HUES64 (cell line): ENCODE results near the gene IL15RA.

ENCODE experiments used
- H3K27ac ChIP-seq: 2 replicates; pipeline ENCODE4 v1.7.0; 2013; ENCODE audit warnings: low read depth, low read length, inconsistent platforms
- H3K27me3 ChIP-seq: 2 replicates; pipeline ENCODE4 v1.6.1; 2013; ENCODE audit warnings: mild to moderate bottlenecking, low read length; ENCODE audit not compliant: insufficient read depth
- H3K36me3 ChIP-seq: 2 replicates; pipeline ENCODE4 v1.6.1; 2013; ENCODE audit warnings: mild to moderate bottlenecking, low read length; ENCODE audit not compliant: insufficient read depth
- H3K4me1 ChIP-seq: 2 replicates; pipeline ENCODE4 v1.6.1; 2013; ENCODE audit warnings: mild to moderate bottlenecking, low read length, moderate library complexity; ENCODE audit not compliant: insufficient read depth
- H3K4me3 ChIP-seq: 2 replicates; pipeline ENCODE4 v1.5.1; 2013; ENCODE audit warnings: mild to moderate bottlenecking, low read length, moderate library complexity
- H3K9ac ChIP-seq: 2 replicates; pipeline ENCODE4 v1.6.1; 2013; ENCODE audit warnings: mild to moderate bottlenecking, low read depth, low read length
- H3K9me3 ChIP-seq: 2 replicates; pipeline ENCODE4 v1.6.1; 2013; ENCODE audit warnings: low read depth, low read length; ENCODE audit not compliant: insufficient read depth
- WGBS: fragments of 150-250, 120-280 bp; methylation state at CpG from one replicate; pipeline ENCODE4 v1.1.7; 2013; ENCODE audit warnings: missing lambda C conversion rate; 5-methylcytosine and 5-hydroxymethylcytosine counted together

Gene IL15RA

GRCh38 chr10:5985029-5985428 is 7.7 kb upstream of the IL15RA start:
- Histone ChIP-seq H3K4me3 (no peak overlapping the region), H3K4me1 (no peaks in the 10 kb centered on the region), H3K9ac (no peak overlapping the region), H3K36me3 (no peaks in the 10 kb centered on the region), H3K27me3 (peaks cover 16% of the 10 kb centered on the region; the same call in 1 of the 2 replicates), H3K27ac (no peak overlapping the region), H3K9me3 (no peaks in the 10 kb centered on the region)
- WGBS: 92% methylated on average over 5 of the region's 5 CpGs

GRCh38 chr10:5983774-5984173 is 6.4 kb upstream of the IL15RA start:
- no peaks in the 10 kb centered on the region for H3K9me3 ChIP-seq
- WGBS: 93% methylated on average over 9 of the region's 9 CpGs
- H3K4me1 ChIP-seq: no peaks in the 10 kb centered on the region
- no peak overlapping the region for H3K27ac ChIP-seq
- no peaks in the 10 kb centered on the region for H3K36me3 ChIP-seq
- H3K27me3 ChIP-seq: peaks cover 25% of the 10 kb centered on the region
- H3K9ac ChIP-seq: no peak overlapping the region
- no peak overlapping the region for H3K4me3 ChIP-seq

- no peak overlapping the region for H3K9ac ChIP-seq
- H3K9me3 ChIP-seq: no peaks in the 10 kb centered on the region
- peaks cover 48% of the 10 kb centered on the region for H3K27me3 ChIP-seq
- no peaks in the 10 kb centered on the region for H3K4me1 ChIP-seq
- WGBS: 88% methylated on average over 9 of the region's 9 CpGs
- no peak overlapping the region for H3K4me3 ChIP-seq
- no peaks in the 10 kb centered on the region for H3K36me3 ChIP-seq
- H3K27ac ChIP-seq: no peak overlapping the region
Observed at GRCh38 chr10:5981529-5981928, 4.2 kb upstream of the IL15RA start.

GRCh38 chr10:5978230-5978489 is 817 bp upstream of the IL15RA start:
- Histone ChIP-seq H3K4me3 (peak overlapping the region; percentile 65), H3K27me3 (peaks cover 69% of the 10 kb centered on the region), H3K36me3 (no peaks in the 10 kb centered on the region), H3K4me1 (no peaks in the 10 kb centered on the region), H3K9ac (0 out of 2 replicates have a peak overlapping the region, but pooled peaks have one; percentile 33), H3K27ac (no peak overlapping the region), H3K9me3 (no peaks in the 10 kb centered on the region)
- WGBS: 13% methylated on average over 6 of the region's 6 CpGs

- peak overlapping the region; percentile 33; the same call in 1 of the 2 replicates for H3K9ac ChIP-seq
- WGBS: 2% methylated on average over 82 of the region's 82 CpGs
- H3K9me3 ChIP-seq: no peaks in the 10 kb centered on the region
- no peak overlapping the region for H3K27ac ChIP-seq
- H3K4me3 ChIP-seq: peak overlapping the region; percentile 65
- H3K27me3 ChIP-seq: peaks cover 69% of the 10 kb centered on the region
- H3K4me1 ChIP-seq: no peaks in the 10 kb centered on the region
- no peaks in the 10 kb centered on the region for H3K36me3 ChIP-seq
Observed at GRCh38 chr10:5976512-5977470, 552 bp downstream of the IL15RA start.

- Histone ChIP-seq H3K4me1 (no peaks in the 10 kb centered on the region), H3K9ac (no peak overlapping the region), H3K36me3 (no peaks in the 10 kb centered on the region), H3K4me3 (peak overlapping the region; percentile 65), H3K9me3 (no peaks in the 10 kb centered on the region), H3K27ac (no peak overlapping the region), H3K27me3 (peaks cover 61% of the 10 kb centered on the region)
- WGBS: 75% methylated on average over 20 of the region's 20 CpGs
Observed at GRCh38 chr10:5975641-5976473, 1.5 kb downstream of the IL15RA start.

GRCh38 chr10:5973069-5973468 is 4.3 kb downstream of the IL15RA start:
- Histone ChIP-seq H3K9me3 (no peaks in the 10 kb centered on the region), H3K27me3 (peaks cover 36% of the 10 kb centered on the region), H3K9ac (no peak overlapping the region), H3K4me3 (no peak overlapping the region), H3K27ac (no peak overlapping the region), H3K36me3 (no peaks in the 10 kb centered on the region), H3K4me1 (no peaks in the 10 kb centered on the region)
- 93% methylated on average over 3 of the region's 4 CpGs for WGBS

- Histone ChIP-seq H3K9ac (no peak overlapping the region), H3K27ac (no peak overlapping the region), H3K27me3 (peaks cover 24% of the 10 kb centered on the region), H3K4me3 (no peak overlapping the region), H3K36me3 (no peaks in the 10 kb centered on the region), H3K9me3 (no peaks in the 10 kb centered on the region), H3K4me1 (no peaks in the 10 kb centered on the region)
- 93% methylated on average over 4 of the region's 4 CpGs for WGBS
Observed at GRCh38 chr10:5971886-5972285, 5.5 kb downstream of the IL15RA start.

- H3K4me3 ChIP-seq: no peak overlapping the region
- no peaks in the 10 kb centered on the region for H3K9me3 ChIP-seq
- no peaks in the 10 kb centered on the region for H3K36me3 ChIP-seq
- H3K27me3 ChIP-seq: peaks cover 19% of the 10 kb centered on the region
- H3K27ac ChIP-seq: no peak overlapping the region
- H3K4me1 ChIP-seq: no peaks in the 10 kb centered on the region
- WGBS: 94% methylated on average over 8 of the region's 8 CpGs
- H3K9ac ChIP-seq: no peak overlapping the region
Observed at GRCh38 chr10:5971315-5971832, 6.0 kb downstream of the IL15RA start.

- H3K4me1 ChIP-seq: no peaks in the 10 kb centered on the region
- no peak overlapping the region for H3K27ac ChIP-seq
- H3K9me3 ChIP-seq: no peaks in the 10 kb centered on the region
- 91% methylated on average over 3 of the region's 3 CpGs for WGBS
- no peak overlapping the region for H3K4me3 ChIP-seq
- no peak overlapping the region for H3K9ac ChIP-seq
- peaks cover 11% of the 10 kb centered on the region for H3K27me3 ChIP-seq
- no peaks in the 10 kb centered on the region for H3K36me3 ChIP-seq
Observed at GRCh38 chr10:5970527-5970926, 6.8 kb downstream of the IL15RA start.

- Histone ChIP-seq H3K27ac (no peak overlapping the region), H3K9me3 (no peaks in the 10 kb centered on the region), H3K4me1 (no peaks in the 10 kb centered on the region), H3K27me3 (peaks cover 6% of the 10 kb centered on the region), H3K36me3 (no peaks in the 10 kb centered on the region), H3K9ac (no peak overlapping the region), H3K4me3 (no peak overlapping the region)
- WGBS: 100% methylated on average over 1 of the region's 2 CpGs
Observed at GRCh38 chr10:5970066-5970465, 7.3 kb downstream of the IL15RA start.
